K562 (cell line): ENCODE measurements around the gene NUDT2. TPM values are rescaled to one million over a fixed set of nuclear protein-coding genes. Genes with fewer than 3 reads are reported as not detected.

Experiments
- CREBBP ChIP-seq: IDR thresholded peaks from one replicate; pipeline ENCODE4 v1.6.1; 2012; ENCODE audit warnings: low read depth, mild to moderate bottlenecking, control low read depth, inconsistent platforms, low read length
- CTBP1 ChIP-seq: fragments of 450-650 bp; IDR thresholded peaks from 2 replicates; pipeline ENCODE4 v1.6.1; 2016; ENCODE audit warnings: borderline replicate concordance
- E2F6 ChIP-seq, 2 experiments: IDR thresholded peaks; 2 replicates each; pipeline ENCODE4 v1.6.1; 2011; ENCODE audit warnings: borderline replicate concordance in 1 of 2, control low read depth in 1 of 2, low read depth in 1 of 2, low read length in 1 of 2, mild to moderate bottlenecking in 1 of 2, mixed read lengths in 1 of 2, moderate library complexity in 1 of 2; ENCODE audit not compliant: insufficient read depth in 1 of 2, insufficient read length in 1 of 2, poor library complexity in 1 of 2, severe bottlenecking in 1 of 2; ENCODE audit errors: extremely low read depth in 1 of 2
- HDAC8 ChIP-seq: fragments of 450-650 bp; IDR thresholded peaks from 2 replicates; pipeline ENCODE4 v1.6.1; 2016; ENCODE audit warnings: mild to moderate bottlenecking, missing genetic modification characterization, moderate library complexity, missing compliant biosample characterization
- NFATC3 ChIP-seq: fragments of 450-650 bp; IDR thresholded peaks from 2 replicates; pipeline ENCODE4 v1.6.1; 2017; ENCODE audit warnings: mild to moderate bottlenecking
- polyA plus RNA-seq, 8 experiments: library from polyadenylated mRNA; depleted of rRNA in 4 of 8; stranded (reverse) in 5 of 8; unstranded in 3 of 8; fragments of >200 nt; fragmentation: Nextera tagmentation in 2 of 8; fragmentation: Illumina TruSeq in 1 of 8; extraction: Ambion mirVana in 2 of 8; extraction: Trizol in 1 of 8; gene quantifications; 2 replicates each; pipeline versions ENCODE4 v1.2.1 to v1.2.3, GENCODE V29; 2011 to 2014; ENCODE audit warnings: inconsistent platforms in 1 of 8, missing spikeins in 1 of 8
- total RNA-seq, 7 experiments: library from RNA; depleted of rRNA in 6 of 7; stranded (reverse); fragments of >200 nt in 6 of 7; fragmentation: Illumina TruSeq in 2 of 7; extraction: Trizol in 2 of 7; gene quantifications; 2 replicates each; pipeline versions ENCODE4 v1.2.1 to v1.2.3, GENCODE V29; 2011 to 2021; ENCODE audit warnings: low replicate concordance in 1 of 7
- TF ChIP-seq, protein P1 (sequence below), 3 experiments: IDR thresholded peaks in 2 of 3; conservative IDR thresholded peaks in 1 of 3; 2 replicates each; pipeline ENCODE4 v1.5.1; 2011 to 2012; ENCODE audit warnings: low read length in 3 of 3, mild to moderate bottlenecking in 3 of 3, control low read depth in 2 of 3, improper control_type of control experiment in 1 of 3, inconsistent platforms in 1 of 3, low read depth in 1 of 3, mixed read lengths in 1 of 3, moderate library complexity in 1 of 3; ENCODE audit not compliant: insufficient read depth in 2 of 3
- TF ChIP-seq, protein P2 (sequence below): fragments of 250-450 bp; sonication (Bioruptor Pico); IDR thresholded peaks from 2 replicates; pipeline ENCODE4 v1.8.0; 2021; ENCODE audit warnings: moderate library complexity, mild to moderate bottlenecking, inconsistent platforms

NUDT2 gene
- total and polyA plus RNA-seq, 9 of the 15 experiments (the other 6 are each of a cell fraction or from before 2014, with no cell fraction given), result 11.5 to 28.1 (median 19.0) TPM

DNA sequence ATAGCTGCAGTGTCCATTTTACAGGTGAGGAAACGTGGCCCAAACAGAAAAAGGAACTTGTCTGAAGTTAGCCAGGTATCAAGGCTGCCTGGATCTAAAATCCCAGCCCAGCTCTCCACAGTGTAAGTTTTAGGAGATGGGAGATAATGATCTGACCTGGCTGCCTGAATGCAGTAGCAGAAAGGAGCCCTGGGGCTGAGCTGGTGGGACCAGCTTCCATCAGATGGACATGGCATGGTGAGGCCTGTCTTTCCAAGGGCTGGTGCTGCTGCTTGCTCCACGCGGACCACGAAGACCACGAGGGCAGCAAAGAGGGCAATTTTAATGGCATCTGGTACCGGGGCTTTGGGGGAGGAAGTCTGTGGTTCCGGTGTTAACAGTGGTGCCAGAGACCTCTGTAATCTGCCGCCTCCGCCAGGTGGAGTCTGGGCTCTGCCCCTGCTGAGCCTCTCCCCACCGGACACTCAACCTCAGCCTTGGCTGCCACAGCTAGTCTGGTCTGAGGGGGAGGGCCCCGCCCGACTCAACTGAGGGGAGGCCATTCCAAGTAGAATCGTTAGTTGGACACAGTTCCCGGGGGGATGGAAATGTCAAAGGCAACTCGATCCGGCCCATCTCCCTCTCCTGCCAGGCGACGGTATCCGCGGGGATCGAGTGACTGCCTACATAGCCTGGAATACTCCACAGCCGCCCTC, 46.7 kb downstream of the NUDT2 start (continued):
- TF ChIP-seq, protein P1, sequence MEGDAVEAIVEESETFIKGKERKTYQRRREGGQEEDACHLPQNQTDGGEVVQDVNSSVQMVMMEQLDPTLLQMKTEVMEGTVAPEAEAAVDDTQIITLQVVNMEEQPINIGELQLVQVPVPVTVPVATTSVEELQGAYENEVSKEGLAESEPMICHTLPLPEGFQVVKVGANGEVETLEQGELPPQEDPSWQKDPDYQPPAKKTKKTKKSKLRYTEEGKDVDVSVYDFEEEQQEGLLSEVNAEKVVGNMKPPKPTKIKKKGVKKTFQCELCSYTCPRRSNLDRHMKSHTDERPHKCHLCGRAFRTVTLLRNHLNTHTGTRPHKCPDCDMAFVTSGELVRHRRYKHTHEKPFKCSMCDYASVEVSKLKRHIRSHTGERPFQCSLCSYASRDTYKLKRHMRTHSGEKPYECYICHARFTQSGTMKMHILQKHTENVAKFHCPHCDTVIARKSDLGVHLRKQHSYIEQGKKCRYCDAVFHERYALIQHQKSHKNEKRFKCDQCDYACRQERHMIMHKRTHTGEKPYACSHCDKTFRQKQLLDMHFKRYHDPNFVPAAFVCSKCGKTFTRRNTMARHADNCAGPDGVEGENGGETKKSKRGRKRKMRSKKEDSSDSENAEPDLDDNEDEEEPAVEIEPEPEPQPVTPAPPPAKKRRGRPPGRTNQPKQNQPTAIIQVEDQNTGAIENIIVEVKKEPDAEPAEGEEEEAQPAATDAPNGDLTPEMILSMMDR (IDR thresholded peaks at IDR 0.05 in 2 of 3, conservative IDR thresholded peaks at IDR 0.05 in 1 of 3; ENCODE audit: insufficient read depth in 2 of 3, low read depth in 1 of 3, low read length in 3 of 3), result peak in 2 of 3 experiments; percentile 15 to 30; a peak in 1 of 6 replicates
- TF ChIP-seq E2F6 (IDR thresholded peaks at IDR 0.05; ENCODE audit: borderline replicate concordance in 1 of 2, extremely low read depth in 1 of 2, insufficient read depth in 1 of 2, insufficient read length in 1 of 2, low read depth in 1 of 2, low read length in 1 of 2, poor library complexity in 1 of 2, severe bottlenecking in 1 of 2) (peak in 1 of 2 experiments; percentile 14), NFATC3 (no peak), CTBP1 (peak; percentile 41; the same call in 1 of the 2 replicates), HDAC8 (tag) (no peak), CREBBP (no peak)
- TF ChIP-seq, protein P2, sequence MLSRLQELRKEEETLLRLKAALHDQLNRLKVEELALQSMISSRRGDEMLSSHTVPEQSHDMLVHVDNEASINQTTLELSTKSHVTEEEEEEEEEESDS, result no peak
- TF ChIP-seq, all 486 proteins: peak for 6
